Natural killer cell (primary cell): ENCODE measurements around the gene GNG2. TPM values are rescaled to one million over a fixed set of nuclear protein-coding genes. Genes with fewer than 3 reads are reported as not detected.

Source experiments
- ATAC-seq, 3 donors: fragments of 150-1000 bp in 2 of 3; fragments of 200-7000 bp in 1 of 3; cut with Tn5 transposase; 1 replicate in 1 of 3; 2 replicates in 2 of 3; pipeline ENCODE4 v1.10.0; 2021; ENCODE audit warnings: mild to moderate bottlenecking in 2 of 3, moderate library complexity in 2 of 3
- DNase-seq, 2 donors: peaks; one replicate each; pipeline versions ENCODE4 v3.0.0 to v3.0.0-alpha.2; 2013 to 2021; ENCODE audit warnings: mixed read lengths in 1 of 2
- H3K27ac ChIP-seq: one replicate; pipeline ENCODE4 v1.5.1; 2013; ENCODE audit warnings: mild to moderate bottlenecking, low read length
- H3K27me3 ChIP-seq: one replicate; pipeline ENCODE4 v1.6.1; 2013; ENCODE audit warnings: low read length; ENCODE audit not compliant: control insufficient read depth, insufficient read depth
- H3K36me3 ChIP-seq: one replicate; pipeline ENCODE4 v1.6.1; 2013; ENCODE audit warnings: low read length; ENCODE audit not compliant: control insufficient read depth, insufficient read depth
- H3K4me1 ChIP-seq: one replicate; pipeline ENCODE4 v1.6.1; 2013; ENCODE audit warnings: low read length; ENCODE audit not compliant: control insufficient read depth, insufficient read depth
- H3K4me3 ChIP-seq: one replicate; pipeline ENCODE4 v1.5.1; 2013; ENCODE audit warnings: low read length
- H3K9me3 ChIP-seq: one replicate; pipeline ENCODE4 v1.6.1; 2013; ENCODE audit warnings: low read length; ENCODE audit not compliant: control insufficient read depth, insufficient read depth
- H3K27ac Mint-ChIP-seq, 2 donors: one replicate each; pipeline ENCODE4 v1.8.0; 2022; ENCODE audit warnings: mild to moderate bottlenecking in 2 of 2, mixed read lengths in 2 of 2, moderate library complexity in 1 of 2
- H3K27me3 Mint-ChIP-seq, 2 donors: one replicate each; pipeline ENCODE4 v1.8.0; 2022; ENCODE audit warnings: low read depth in 2 of 2, mixed read lengths in 2 of 2
- H3K36me3 Mint-ChIP-seq: one replicate; pipeline ENCODE4 v1.8.0; 2022; ENCODE audit warnings: mixed read lengths
- H3K4me1 Mint-ChIP-seq, 2 donors: one replicate each; pipeline ENCODE4 v1.8.0; 2022; ENCODE audit warnings: mixed read lengths in 2 of 2
- H3K4me3 Mint-ChIP-seq: one replicate; pipeline ENCODE4 v1.8.0; 2022; ENCODE audit warnings: mild to moderate bottlenecking, moderate library complexity, mixed read lengths
- H3K9me3 Mint-ChIP-seq, 2 donors: one replicate each; pipeline ENCODE4 v1.8.0; 2022; ENCODE audit warnings: mixed read lengths in 2 of 2
- CTCF ChIP-seq: fragments of 200-600 bp; IDR thresholded peaks from one replicate; pipeline ENCODE4 v1.8.0; 2022; ENCODE audit warnings: antibody characterized with exemption
- WGBS: methylation state at CpG from one replicate; pipeline ENCODE4 v1.1.7; 2013; ENCODE audit warnings: missing lambda C conversion rate; ENCODE audit not compliant: insufficient coverage; 5-methylcytosine and 5-hydroxymethylcytosine counted together
- intact Hi-C: fragments of 100-400 bp; cut with micrococcal nuclease; formaldehyde crosslinking; loops from one replicate; pipeline ENCODE4 v1.14.2; 2022
- total RNA-seq, 4 donors: library from RNA; stranded (reverse); fragments of 120-200 nt in 1 of 4; gene quantifications; one replicate each; pipeline versions ENCODE4 v1.2.3 to v1.2.4, GENCODE V29; 2013 to 2022

Gene GNG2
- total RNA-seq, 3 donors from 2014 or later (not counting 1 experiment from before 2014, with no cell fraction given): 552 to 653 (median 582) TPM

GRCh38 chr14:51860825-51861499, 550 bp downstream of the GNG2 start:
- no peak overlapping the region for H3K27ac Mint-ChIP-seq
- Histone ChIP-seq H3K9me3 (no peaks in the 10 kb centered on the region), H3K27ac (peak overlapping the region; percentile 82), H3K27me3 (no peaks in the 10 kb centered on the region), H3K4me3 (peak overlapping the region; percentile 73), H3K36me3 (no peaks in the 10 kb centered on the region), H3K4me1 (peaks cover 30% of the 10 kb centered on the region)
- no peaks in the 10 kb centered on the region for H3K9me3 Mint-ChIP-seq
- peak in 1 of 2 donors; percentile 54 for DNase-seq
- 2% methylated on average over 9 of the region's 12 CpGs for WGBS
- no peak for TF ChIP-seq CTCF
- peaks cover 64 to 67% of the 10 kb centered on the region in 2 donors for H3K4me1 Mint-ChIP-seq
- peak overlapping the region; percentile 91 for H3K4me3 Mint-ChIP-seq
- no peaks in the 10 kb centered on the region for H3K27me3 Mint-ChIP-seq
- H3K36me3 Mint-ChIP-seq: peaks cover 9% of the 10 kb centered on the region
- intact Hi-C loops: loop anchor here (1.0 to 10.0 kb wide), 5 partner anchors 14 to 1054 kb away; no protein-coding TSS in a partner anchor
- peak; percentile 40 to 46 (median 44) for ATAC-seq

DNA sequence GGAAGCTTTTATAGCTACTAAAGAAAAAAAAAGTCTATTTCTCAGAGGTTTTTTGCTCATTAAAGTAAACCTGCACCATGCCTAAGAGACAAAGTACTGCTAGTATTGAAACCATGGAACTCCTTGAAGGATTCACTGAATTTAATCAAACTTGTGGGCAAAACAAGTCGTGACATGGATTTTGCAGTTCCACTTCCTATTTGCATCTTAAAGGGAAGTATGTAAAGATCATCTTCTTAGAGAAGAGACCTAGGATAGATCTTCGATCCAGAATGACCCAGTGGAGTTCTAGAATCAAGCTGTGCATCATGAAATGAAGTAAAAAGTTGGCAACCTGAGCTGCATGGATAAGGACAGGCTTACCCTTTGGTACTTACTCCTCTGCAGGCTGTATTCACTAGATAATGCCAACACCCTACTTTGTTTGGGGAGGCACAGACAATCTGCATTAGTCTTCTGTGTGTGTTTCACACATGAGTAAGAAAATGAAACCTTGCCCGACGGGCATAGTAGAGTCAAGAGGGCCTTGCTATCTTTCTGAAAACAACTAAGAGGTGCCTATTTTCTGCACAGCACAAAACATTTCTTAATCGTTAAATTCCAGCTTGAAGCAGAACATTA, 1.9 kb downstream of the GNG2 start:
- Histone ChIP-seq H3K36me3 (no peaks in the 10 kb centered on the region), H3K9me3 (no peaks in the 10 kb centered on the region), H3K27ac (peak overlapping the region; percentile 82), H3K4me1 (peaks cover 39% of the 10 kb centered on the region), H3K27me3 (no peaks in the 10 kb centered on the region), H3K4me3 (peak overlapping the region; percentile 73)
- no peaks in the 10 kb centered on the region for H3K27me3 Mint-ChIP-seq
- WGBS: 21% methylated on average over 4 of the region's 5 CpGs
- no peak overlapping the region for H3K27ac Mint-ChIP-seq
- H3K4me3 Mint-ChIP-seq: peak overlapping the region; percentile 91
- intact Hi-C loops: loop anchor here (5.0 to 10.0 kb wide), 3 partner anchors 115 to 1053 kb away; no protein-coding TSS in a partner anchor
- peak; percentile 19 to 33 (median 20) for ATAC-seq
- peaks cover 9% of the 10 kb centered on the region for H3K36me3 Mint-ChIP-seq
- peaks cover 55 to 62% of the 10 kb centered on the region in 2 donors for H3K4me1 Mint-ChIP-seq
- no peaks in the 10 kb centered on the region for H3K9me3 Mint-ChIP-seq
- TF ChIP-seq CTCF: no peak
- DNase-seq: peak in 1 of 2 donors; percentile 60

DNA sequence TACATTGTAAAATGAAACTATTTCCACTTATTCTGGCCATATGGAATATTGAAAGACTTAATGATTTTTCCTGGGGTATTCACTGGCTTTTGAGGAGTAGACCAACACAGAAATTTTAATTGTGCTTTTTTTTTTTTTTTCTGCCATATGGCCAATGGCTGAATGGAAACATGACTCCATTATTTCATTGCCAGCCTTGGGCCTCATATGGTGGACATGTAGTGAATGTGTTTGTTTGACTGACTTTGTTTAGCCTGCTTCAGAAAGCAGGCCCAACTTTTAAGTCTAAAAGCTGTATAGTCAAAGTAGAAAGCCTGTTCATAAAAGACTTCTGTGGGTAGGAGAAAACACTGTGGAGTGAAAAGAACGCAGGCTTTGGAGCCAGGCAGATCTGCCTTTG, 2.4 kb downstream of the GNG2 start:
- Histone ChIP-seq H3K9me3 (no peaks in the 10 kb centered on the region), H3K27me3 (no peaks in the 10 kb centered on the region), H3K4me1 (peaks cover 43% of the 10 kb centered on the region), H3K36me3 (no peaks in the 10 kb centered on the region), H3K27ac (peak overlapping the region; percentile 82), H3K4me3 (peak overlapping the region; percentile 73)
- Mint-ChIP-seq H3K27me3 (no peaks in the 10 kb centered on the region), H3K27ac (no peak overlapping the region), H3K36me3 (peaks cover 9% of the 10 kb centered on the region), H3K4me1 (peaks cover 50 to 57% of the 10 kb centered on the region in 2 donors), H3K9me3 (no peaks in the 10 kb centered on the region), H3K4me3 (peak overlapping the region; percentile 91)
- no peak for TF ChIP-seq CTCF
- intact Hi-C loops: loop anchor here (5.0 to 10.0 kb wide), 3 partner anchors 114 to 1052 kb away; no protein-coding TSS in a partner anchor
- WGBS: no CpG with 5 or more reads among the region's 1 CpG
- DNase-seq (peak in 1 of 2 donors; percentile 23), ATAC-seq (no peak)
